ENCODE data around the gene CHCHD6. TPM values are rescaled to one million over a fixed set of nuclear protein-coding genes. Genes with fewer than 3 reads are reported as not detected.

The CHCHD6 gene
- total and polyA plus RNA-seq, 2 experiments from 2014 or later = 15.8 to 21.4 TPM

- DNase-seq = peak; percentile 74
- in situ Hi-C loops (cut with MboI) = no loop called here
- no peaks in the 10 kb centered on the region for H3K9me3 ChIP-seq (ENCODE audit: low read depth)
- no peak overlapping the region for H3K27ac ChIP-seq
- no peaks in the 10 kb centered on the region for H3K9me2 ChIP-seq (ENCODE audit: insufficient read depth)
- H3K4me2 ChIP-seq (ENCODE audit: unreplicated experiment) = peak overlapping the region; percentile 65
- H2AFZ ChIP-seq = peak overlapping the region; percentile 69
- H3K4me3 ChIP-seq = peak overlapping the region; percentile 44
- 2% methylated on average over 16 to 20 of the region's 20 CpGs for WGBS, 2 experiments (ENCODE audit: low coverage in 1 of 2, low lambda C conversion rate in 2 of 2, missing lambda C conversion rate in 2 of 2)
- TF ChIP-seq EZH2 (IDR thresholded peaks at IDR 0.05; ENCODE audit: insufficient read depth, poor library complexity, severe bottlenecking) (no peak), EZH2phosphoT487 (IDR thresholded peaks at IDR 0.05; ENCODE audit: insufficient read depth, low read depth) (no peak)
- no peaks in the 10 kb centered on the region for H3K36me3 ChIP-seq (ENCODE audit: low read depth)
- H3K9ac ChIP-seq = no peak overlapping the region
- no peaks in the 10 kb centered on the region for H4K20me1 ChIP-seq (ENCODE audit: insufficient read depth)
- H3K79me2 ChIP-seq (ENCODE audit: insufficient read depth) = no peaks in the 10 kb centered on the region
- H3K27me3 ChIP-seq (replicated peaks; ENCODE audit: insufficient read depth) = no peaks in the 10 kb centered on the region; the same call in 1 of the 2 replicates
- peaks cover 16% of the 10 kb centered on the region; the same call in 1 of the 2 replicates for H3F3A ChIP-seq (ENCODE audit: insufficient read depth)
- no peaks in the 10 kb centered on the region for H3K4me1 ChIP-seq (ENCODE audit: insufficient read depth)
Observed at GRCh38 chr3:126679318-126679751, 24.7 kb upstream of the CHCHD6 start.

- Histone ChIP-seq H4K20me1 (ENCODE audit: insufficient read depth) (no peaks in the 10 kb centered on the region), H3K4me1 (ENCODE audit: insufficient read depth) (no peaks in the 10 kb centered on the region), H3K4me3 (peak overlapping the region; percentile 44; the same call in 1 of the 2 replicates), H3K9me2 (ENCODE audit: insufficient read depth) (no peaks in the 10 kb centered on the region), H3K79me2 (ENCODE audit: insufficient read depth) (no peaks in the 10 kb centered on the region), H3K27ac (no peak overlapping the region), H3F3A (ENCODE audit: insufficient read depth) (peaks cover 16% of the 10 kb centered on the region; the same call in 1 of the 2 replicates), H2AFZ (no peak overlapping the region), H3K9me3 (ENCODE audit: low read depth) (no peaks in the 10 kb centered on the region), H3K4me2 (ENCODE audit: unreplicated experiment) (no peak overlapping the region), H3K27me3 (replicated peaks; ENCODE audit: insufficient read depth) (no peaks in the 10 kb centered on the region; the same call in 1 of the 2 replicates), H3K9ac (no peak overlapping the region), H3K36me3 (ENCODE audit: low read depth) (no peaks in the 10 kb centered on the region)
- 59 to 61% methylated on average over 11 of the region's 11 CpGs for WGBS, 2 experiments (ENCODE audit: low coverage in 1 of 2, low lambda C conversion rate in 2 of 2, missing lambda C conversion rate in 2 of 2)
- no peak for TF ChIP-seq EZH2 (IDR thresholded peaks at IDR 0.05; ENCODE audit: insufficient read depth, poor library complexity, severe bottlenecking)
- in situ Hi-C loops (cut with MboI) = no loop called here
- peak; percentile 53 for DNase-seq
Observed at GRCh38 chr3:126679831-126680666, 24.0 kb upstream of the CHCHD6 start.

- Histone ChIP-seq H3K27ac (no peak overlapping the region), H3K27me3 (replicated peaks; ENCODE audit: insufficient read depth) (no peaks in the 10 kb centered on the region; the same call in 1 of the 2 replicates), H2AFZ (no peak overlapping the region), H3K9me2 (ENCODE audit: insufficient read depth) (no peaks in the 10 kb centered on the region), H4K20me1 (ENCODE audit: insufficient read depth) (no peaks in the 10 kb centered on the region), H3K4me3 (no peak overlapping the region), H3K9me3 (ENCODE audit: low read depth) (no peaks in the 10 kb centered on the region), H3K9ac (no peak overlapping the region), H3K36me3 (ENCODE audit: low read depth) (no peaks in the 10 kb centered on the region), H3K4me2 (ENCODE audit: unreplicated experiment) (no peak overlapping the region), H3K4me1 (ENCODE audit: insufficient read depth) (no peaks in the 10 kb centered on the region), H3F3A (ENCODE audit: insufficient read depth) (peaks cover 16% of the 10 kb centered on the region; the same call in 1 of the 2 replicates), H3K79me2 (ENCODE audit: insufficient read depth) (no peaks in the 10 kb centered on the region)
- no peak for DNase-seq
- WGBS, 2 experiments (ENCODE audit: low coverage in 1 of 2, low lambda C conversion rate in 2 of 2, missing lambda C conversion rate in 2 of 2) = 79 to 89% methylated on average over 4 of the region's 4 CpGs
- in situ Hi-C loops (cut with MboI) = no loop called here
- no peak for TF ChIP-seq EZH2phosphoT487 (IDR thresholded peaks at IDR 0.05; ENCODE audit: insufficient read depth, low read depth)
- no peak for TF ChIP-seq EZH2 (IDR thresholded peaks at IDR 0.05; ENCODE audit: insufficient read depth, poor library complexity, severe bottlenecking)
Observed at GRCh38 chr3:126680667-126681055, 23.4 kb upstream of the CHCHD6 start.

GRCh38 chr3:126682009-126682408, 22.0 kb upstream of the CHCHD6 start:
- TF ChIP-seq EZH2phosphoT487 (IDR thresholded peaks at IDR 0.05; ENCODE audit: insufficient read depth, low read depth) (no peak), EZH2 (IDR thresholded peaks at IDR 0.05; ENCODE audit: insufficient read depth, poor library complexity, severe bottlenecking) (no peak)
- H3K27ac ChIP-seq = no peak overlapping the region
- in situ Hi-C loops (cut with MboI) = no loop called here
- no peaks in the 10 kb centered on the region for H3K36me3 ChIP-seq (ENCODE audit: low read depth)
- no peak overlapping the region for H3K9ac ChIP-seq
- no peaks in the 10 kb centered on the region for H3K4me1 ChIP-seq (ENCODE audit: insufficient read depth)
- H3F3A ChIP-seq (ENCODE audit: insufficient read depth) = peaks cover 16% of the 10 kb centered on the region; the same call in 1 of the 2 replicates
- no peaks in the 10 kb centered on the region for H4K20me1 ChIP-seq (ENCODE audit: insufficient read depth)
- no peaks in the 10 kb centered on the region for H3K9me3 ChIP-seq (ENCODE audit: low read depth)
- WGBS, 2 experiments (ENCODE audit: low coverage in 1 of 2, low lambda C conversion rate in 2 of 2, missing lambda C conversion rate in 2 of 2) = 49 to 54% methylated on average over 2 of the region's 2 CpGs
- H2AFZ ChIP-seq = no peak overlapping the region
- H3K4me2 ChIP-seq (ENCODE audit: unreplicated experiment) = no peak overlapping the region
- H3K9me2 ChIP-seq (ENCODE audit: insufficient read depth) = no peaks in the 10 kb centered on the region
- H3K27me3 ChIP-seq (replicated peaks; ENCODE audit: insufficient read depth) = no peaks in the 10 kb centered on the region; the same call in 1 of the 2 replicates
- H3K4me3 ChIP-seq = no peak overlapping the region
- no peak for DNase-seq
- H3K79me2 ChIP-seq (ENCODE audit: insufficient read depth) = no peaks in the 10 kb centered on the region
